SH-SY5Y (cell line): ENCODE measurements around the gene RNF133.

Experiments
- GATA2 ChIP-seq: IDR thresholded peaks from 2 replicates; pipeline ENCODE4 v1.6.1; 2011; ENCODE audit warnings: mild to moderate bottlenecking, low read depth, low read length
- GATA3 ChIP-seq: IDR thresholded peaks from 2 replicates; pipeline ENCODE4 v1.6.1; 2011; ENCODE audit warnings: low read depth, mild to moderate bottlenecking, low read length, moderate library complexity

GRCh38 chr7:122692769-122693309, 6.1 kb downstream of the RNF133 start:
- TF ChIP-seq GATA3 (no peak), GATA2 (no peak)
